K562 (cell line): ENCODE measurements around the gene ERG28. TPM values are rescaled to one million over a fixed set of nuclear protein-coding genes. Genes with fewer than 3 reads are reported as not detected.

Experiments
- ATAC-seq: fragments of 200-7000 bp; cut with Tn5 transposase; 3 replicates; pipeline ENCODE4 v1.9.1; 2020; ENCODE audit warnings: moderate library complexity
- BruUV-seq: library from RNA; stranded (reverse); fragments of 400-500 nt; replicated peaks from 2 replicates; lab custom pipeline; 2021; lab: Mats Ljungman, UMichigan
- CTCF ChIA-PET: fragments of 300-600 bp; formaldehyde crosslinking; extraction: SDS; loops from one replicate; lab custom pipeline; 2021; ENCODE audit warnings: low intra/inter-chr PET ratio; lab: Yijun Ruan, JAX
- POLR2A ChIA-PET: fragments of 300-600, 350-650 bp; sonication (Branson Sonifier 250); formaldehyde crosslinking; extraction: SDS; loops from one replicate; lab custom pipeline; 2021; ENCODE audit warnings: antibody characterized with exemption, inconsistent platforms; lab: Yijun Ruan, JAX
- DNase-seq, 4 experiments: peaks; one replicate each; pipeline versions ENCODE4 v3.0.0 to v3.0.0-alpha.2; 2011 to 2018; ENCODE audit warnings: low spot score in 3 of 4, mixed read lengths in 3 of 4; ENCODE audit errors: extremely low read depth in 1 of 4
- FAIRE-seq: peaks from 2 replicates; lab custom pipeline; 2011; peaks lifted over from hg19 to GRCh38; lab: Jason Lieb, UNC
- H2AFZ ChIP-seq: 2 replicates; pipeline ENCODE4 v1.6.0; 2011; ENCODE audit warnings: low read depth, low read length, control low read depth, inconsistent platforms
- H3K27ac ChIP-seq: fragments of 200-600 bp; 3 replicates; pipeline ENCODE4 v1.8.0; 2011; ENCODE audit warnings: low read depth, mild to moderate bottlenecking, control low read depth, inconsistent platforms, low read length, moderate library complexity, mixed read lengths; ENCODE audit errors: extremely low read depth
- H3K27me3 ChIP-seq, 2 experiments: fragments of 300-600 bp in 1 of 2; 2 replicates in 1 of 2; 3 replicates in 1 of 2; pipeline versions ENCODE4 v1.6.0 to v1.8.0; 2011; ENCODE audit warnings: inconsistent platforms in 2 of 2, low read length in 2 of 2, mild to moderate bottlenecking in 1 of 2, mixed read lengths in 1 of 2, moderate library complexity in 1 of 2; ENCODE audit not compliant: control insufficient read depth in 2 of 2, insufficient read depth in 2 of 2
- H3K36me3 ChIP-seq: fragments of 300-600 bp; 3 replicates; pipeline ENCODE4 v1.8.0; 2011; ENCODE audit warnings: mild to moderate bottlenecking, low read length, inconsistent platforms; ENCODE audit not compliant: control insufficient read depth, insufficient read depth
- H3K4me1 ChIP-seq, 2 experiments: fragments of 200-600 bp in 1 of 2; replicated peaks in 1 of 2; 2 replicates in 1 of 2; 3 replicates in 1 of 2; pipeline versions ENCODE4 v1.5.1 to v1.8.0; 2011; ENCODE audit warnings: inconsistent platforms in 2 of 2, low read length in 2 of 2, mild to moderate bottlenecking in 1 of 2, mixed read lengths in 1 of 2, moderate library complexity in 1 of 2; ENCODE audit not compliant: control insufficient read depth in 2 of 2, insufficient read depth in 2 of 2
- H3K4me2 ChIP-seq: 2 replicates; pipeline ENCODE4 v1.6.1; 2011; ENCODE audit warnings: low read length, control low read depth, inconsistent platforms, mixed read lengths; ENCODE audit not compliant: insufficient read depth
- H3K4me3 ChIP-seq: fragments of 200-600 bp; sonication (generic), shearing (Covaris generic); 2 replicates; pipeline ENCODE4 v1.5.1; 2016; ENCODE audit warnings: control low read depth, inconsistent platforms
- H3K79me2 ChIP-seq: fragments of 200-600 bp; 3 replicates; pipeline ENCODE4 v1.8.0; 2011; ENCODE audit warnings: low read length, inconsistent platforms; ENCODE audit not compliant: control insufficient read depth, insufficient read depth
- H3K9ac ChIP-seq, 2 experiments: 2 replicates each; pipeline versions ENCODE4 v1.6.0 to v1.6.1; 2011; ENCODE audit warnings: low read depth in 2 of 2, low read length in 2 of 2, control low read depth in 1 of 2, inconsistent platforms in 1 of 2, mild to moderate bottlenecking in 1 of 2, mixed read lengths in 1 of 2; ENCODE audit not compliant: insufficient read depth in 1 of 2
- H3K9me1 ChIP-seq: one replicate; pipeline ENCODE4 v1.6.0; 2011; ENCODE audit warnings: inconsistent platforms, mild to moderate bottlenecking, low read length, moderate library complexity; ENCODE audit not compliant: control insufficient read depth, insufficient read depth
- H3K9me3 ChIP-seq: replicated peaks from 2 replicates; pipeline ENCODE4 v1.5.1; 2011; ENCODE audit warnings: low read depth, low read length, inconsistent platforms; ENCODE audit not compliant: control insufficient read depth, insufficient read depth
- H4K20me1 ChIP-seq: replicated peaks from 2 replicates; pipeline ENCODE4 v1.6.1; 2011; ENCODE audit warnings: low read length, inconsistent platforms, mixed read lengths; ENCODE audit not compliant: control insufficient read depth, insufficient read depth
- CTCFL ChIP-seq: IDR thresholded peaks from 2 replicates; pipeline ENCODE4 v1.6.1; 2011; ENCODE audit warnings: borderline replicate concordance, low read depth, mild to moderate bottlenecking, moderate library complexity, low read length; ENCODE audit not compliant: insufficient read depth, poor library complexity, severe bottlenecking
- IRF2 ChIP-seq: sonication (generic); formaldehyde crosslinking; IDR thresholded peaks from 2 replicates; pipeline ENCODE4 v1.8.1; 2022; ENCODE audit warnings: mild to moderate bottlenecking, missing genetic modification reagents
- MCM7 ChIP-seq, 2 experiments: fragments of 450-650 bp; IDR thresholded peaks; 2 replicates each; pipeline ENCODE4 v1.6.1; 2016 to 2018
- PHB2 ChIP-seq: fragments of 450-650 bp; IDR thresholded peaks from 2 replicates; pipeline ENCODE4 v1.6.1; 2017; ENCODE audit warnings: low read depth
- VEZF1 ChIP-seq: fragments of 200-800 bp; sonication (Bioruptor generic); IDR thresholded peaks from 2 replicates; pipeline ENCODE4 v1.6.1; 2017; ENCODE audit warnings: missing genetic modification characterization, missing compliant biosample characterization
- ZNF174 ChIP-seq: fragments of 250-450 bp; sonication (Bioruptor Pico); IDR thresholded peaks from 2 replicates; pipeline ENCODE4 v1.4.0; 2020; ENCODE audit warnings: mild to moderate bottlenecking
- ZNF518B ChIP-seq: fragments of 250-450 bp; sonication (Bioruptor Pico); IDR thresholded peaks from 2 replicates; pipeline ENCODE4 v1.5.0; 2021; ENCODE audit warnings: mild to moderate bottlenecking, moderate library complexity
- WGBS: fragments of 100-300 bp; shearing (Covaris generic); methylation state at CpG from one replicate; pipeline ENCODE4 v1.1.6; 2016; ENCODE audit warnings: low coverage, mixed read lengths; ENCODE audit not compliant: insufficient coverage; ENCODE audit errors: missing lambda C conversion rate; 5-methylcytosine and 5-hydroxymethylcytosine counted together
- in situ Hi-C: fragments of 300-500 bp; cut with MboI; formaldehyde crosslinking; loops from 4 replicates; pipeline ENCODE4 v1.15.0; 2018; ENCODE audit warnings: inconsistent platforms, mixed read lengths
- intact Hi-C: fragments of 100-400 bp; cut with micrococcal nuclease; formaldehyde crosslinking; loops from 2 replicates; pipeline ENCODE4 v1.14.2; 2022
- polyA plus RNA-seq, 8 experiments: library from polyadenylated mRNA; depleted of rRNA in 4 of 8; stranded (reverse) in 5 of 8; unstranded in 3 of 8; fragments of >200 nt; fragmentation: Nextera tagmentation in 2 of 8; fragmentation: Illumina TruSeq in 1 of 8; extraction: Ambion mirVana in 2 of 8; extraction: Trizol in 1 of 8; gene quantifications; 2 replicates each; pipeline versions ENCODE4 v1.2.1 to v1.2.3, GENCODE V29; 2011 to 2014; ENCODE audit warnings: inconsistent platforms in 1 of 8, missing spikeins in 1 of 8
- total RNA-seq, 7 experiments: library from RNA; depleted of rRNA in 6 of 7; stranded (reverse); fragments of >200 nt in 6 of 7; fragmentation: Illumina TruSeq in 2 of 7; extraction: Trizol in 2 of 7; gene quantifications; 2 replicates each; pipeline versions ENCODE4 v1.2.1 to v1.2.3, GENCODE V29; 2011 to 2021; ENCODE audit warnings: low replicate concordance in 1 of 7

ERG28 gene
- total and polyA plus RNA-seq, 9 of the 15 experiments (the other 6 are each of a cell fraction or from before 2014, with no cell fraction given) = 3.1 to 34.2 (median 14.2) TPM

GRCh38 chr14:75697918-75698317 lies 37.2 kb upstream of the ERG28 start:
- no peaks in the 10 kb centered on the region for H3K27me3 ChIP-seq
- H3K4me3 ChIP-seq = no peak overlapping the region
- WGBS = 92% methylated on average over 2 of the region's 2 CpGs
- CTCF ChIA-PET = no interaction called here
- H3K9me1 ChIP-seq = no peaks in the 10 kb centered on the region
- H3K9ac ChIP-seq = no peak overlapping the region
- no peak for FAIRE-seq
- TF ChIP-seq ZNF174 (CRISPR knock-in tag) (no peak), IRF2 (CRISPR knock-in tag) (no peak)
- H2AFZ ChIP-seq = no peak overlapping the region
- no peak overlapping the region for H3K4me2 ChIP-seq
- POLR2A ChIA-PET = interaction anchor here (1.1 to 1.2 kb wide), 3 partner anchors 11 to 25 kb away, joined by 3 to 4 read pairs (median 3); no protein-coding TSS in a partner anchor
- H3K9me3 ChIP-seq = no peaks in the 10 kb centered on the region
- intact Hi-C loops (loop anchor here (10.0 kb wide), 1 partner anchor 57 kb away; no protein-coding TSS in a partner anchor), in situ Hi-C loops (no loop called here)
- H3K79me2 ChIP-seq = no peaks in the 10 kb centered on the region
- DNase-seq = no peak
- BruUV-seq = no TSS peak
- no peak overlapping the region for H3K27ac ChIP-seq
- ATAC-seq = no peak
- no peaks in the 10 kb centered on the region for H3K4me1 ChIP-seq
- no peaks in the 10 kb centered on the region for H4K20me1 ChIP-seq
- peaks cover 15% of the 10 kb centered on the region; the same call in 1 of the 3 replicates for H3K36me3 ChIP-seq

- Histone ChIP-seq H3K4me2 (no peak overlapping the region), H3K4me3 (no peak overlapping the region), H3K79me2 (no peaks in the 10 kb centered on the region), H3K4me1 (no peaks in the 10 kb centered on the region), H2AFZ (no peak overlapping the region), H3K9ac (no peak overlapping the region), H4K20me1 (no peaks in the 10 kb centered on the region), H3K9me3 (no peaks in the 10 kb centered on the region), H3K36me3 (peaks cover 13% of the 10 kb centered on the region; the same call in 1 of the 3 replicates), H3K9me1 (no peaks in the 10 kb centered on the region), H3K27ac (no peak overlapping the region), H3K27me3 (no peaks in the 10 kb centered on the region)
- in situ Hi-C loops (no loop called here), intact Hi-C loops (loop anchor here (10.0 kb wide), 1 partner anchor 57 kb away; no protein-coding TSS in a partner anchor)
- CTCF ChIA-PET = no interaction called here
- 100% methylated on average over 1 of the region's 1 CpG for WGBS
- DNase-seq (no peak), FAIRE-seq (no peak), ATAC-seq (no peak)
- TF ChIP-seq CTCFL = no peak
- TF ChIP-seq MCM7 (IDR thresholded peaks at IDR 0.05) = no peak
- no peak for TF ChIP-seq PHB2
- no peak for TF ChIP-seq ZNF518B (CRISPR knock-in tag)
- no peak for TF ChIP-seq VEZF1
- no TSS peak for BruUV-seq
- POLR2A ChIA-PET = interaction anchor here (1.1 to 1.2 kb wide), 3 partner anchors 12 to 25 kb away, joined by 3 to 4 read pairs (median 3); no protein-coding TSS in a partner anchor
These were observed 36.7 kb upstream of the ERG28 start for GRCh38 chr14:75697386-75697785.
